SU-DHL-6 (cell line): ENCODE measurements around the gene SREBF1.

ENCODE experiments used
- H2AFZ ChIP-seq: fragments of 200-600 bp; sonication (generic); 2 replicates; pipeline ENCODE4 v1.6.1; 2014; ENCODE audit warnings: low read depth, mild to moderate bottlenecking, moderate library complexity, mixed read lengths, antibody characterized with exemption, low read length; ENCODE audit not compliant: severe bottlenecking
- H3F3A ChIP-seq: fragments of 200-600 bp; shearing (Covaris generic); 2 replicates; pipeline ENCODE4 v1.6.0; 2016; ENCODE audit warnings: antibody characterized with exemption, mild to moderate bottlenecking; ENCODE audit not compliant: insufficient read depth
- H3K27ac ChIP-seq: fragments of 200-600 bp; sonication (generic); 2 replicates; pipeline ENCODE4 v1.5.1; 2016; ENCODE audit warnings: low read depth, mild to moderate bottlenecking, low read length, moderate library complexity, mixed read lengths
- H3K27me3 ChIP-seq: fragments of 200-600 bp; sonication (generic), shearing (Covaris generic); 2 replicates; pipeline ENCODE4 v1.6.0; 2014; ENCODE audit warnings: mild to moderate bottlenecking, low read length
- H3K36me3 ChIP-seq: fragments of 200-600 bp; sonication (generic); 2 replicates; pipeline ENCODE4 v1.6.1; 2014; ENCODE audit warnings: mild to moderate bottlenecking, low read length, mixed read lengths
- H3K4me2 ChIP-seq: fragments of 300-600, 200-600 bp; shearing (Covaris generic), sonication (generic); 2 replicates; pipeline ENCODE4 v1.6.0; 2014; ENCODE audit warnings: low read length, low read depth, mild to moderate bottlenecking; ENCODE audit not compliant: poor library complexity, severe bottlenecking
- H3K4me3 ChIP-seq: fragments of 200-600 bp; sonication (generic); 2 replicates; pipeline ENCODE4 v1.5.1; 2014; ENCODE audit warnings: antibody characterized with exemption, low read length, mild to moderate bottlenecking, mixed read lengths; ENCODE audit not compliant: insufficient read depth, poor library complexity, severe bottlenecking
- H3K79me2 ChIP-seq: fragments of 200-600 bp; sonication (generic); 2 replicates; pipeline ENCODE4 v1.6.1; 2014; ENCODE audit warnings: mild to moderate bottlenecking, low read length, moderate library complexity; ENCODE audit not compliant: insufficient read depth
- H3K9ac ChIP-seq: fragments of 200-600 bp; sonication (generic); 2 replicates; pipeline ENCODE4 v1.7.0; 2014; ENCODE audit warnings: mild to moderate bottlenecking, low read length
- H3K9me2 ChIP-seq: fragments of 200-600 bp; sonication (generic); replicated peaks from 2 replicates; pipeline ENCODE4 v1.6.1; 2014; ENCODE audit warnings: low read length; ENCODE audit not compliant: insufficient read depth
- H3K9me3 ChIP-seq: fragments of 200-600 bp; sonication (generic); 2 replicates; pipeline ENCODE4 v1.6.1; 2014; ENCODE audit warnings: low read length, mixed read lengths; ENCODE audit not compliant: insufficient read depth
- H4K20me1 ChIP-seq: fragments of 200-600 bp; sonication (generic); 2 replicates; pipeline ENCODE4 v1.6.1; 2014; ENCODE audit warnings: low read depth, mild to moderate bottlenecking, antibody characterized with exemption, low read length, moderate library complexity, mixed read lengths
- CTCF ChIP-seq: fragments of 200-600 bp; sonication (generic); IDR thresholded peaks from one replicate; pipeline ENCODE4 v1.5.1; 2017; ENCODE audit warnings: antibody characterized with exemption, mild to moderate bottlenecking, low read length, moderate library complexity; ENCODE audit not compliant: insufficient read depth, poor library complexity, severe bottlenecking
- EZH2phosphoT487 ChIP-seq: fragments of 200-600 bp; sonication (generic), shearing (Covaris generic); conservative IDR thresholded peaks from 2 replicates; pipeline ENCODE4 v1.6.1; 2018; ENCODE audit warnings: mild to moderate bottlenecking, antibody characterized with exemption, low read length, moderate library complexity, mixed read lengths

The SREBF1 gene

GRCh38 chr17:17790637-17791464 is 45.9 kb downstream of the SREBF1 start:
- Histone ChIP-seq H3K9me2 (no peaks in the 10 kb centered on the region), H3K4me3 (no peak overlapping the region), H4K20me1 (no peaks in the 10 kb centered on the region), H3F3A (no peaks in the 10 kb centered on the region), H3K4me2 (no peak overlapping the region), H3K27ac (no peak overlapping the region), H3K27me3 (no peaks in the 10 kb centered on the region), H3K79me2 (no peaks in the 10 kb centered on the region), H3K36me3 (no peaks in the 10 kb centered on the region), H3K9me3 (no peaks in the 10 kb centered on the region), H3K9ac (no peak overlapping the region), H2AFZ (no peak overlapping the region)
- TF ChIP-seq CTCF (no peak), EZH2phosphoT487 (no peak)

- no peak overlapping the region for H3K4me2 ChIP-seq
- no peaks in the 10 kb centered on the region for H3K27me3 ChIP-seq
- H3K79me2 ChIP-seq, result no peaks in the 10 kb centered on the region
- H3K9ac ChIP-seq, result no peak overlapping the region
- no peak overlapping the region for H3K27ac ChIP-seq
- H3K36me3 ChIP-seq, result no peaks in the 10 kb centered on the region
- TF ChIP-seq EZH2phosphoT487 (no peak), CTCF (no peak)
- H4K20me1 ChIP-seq, result no peaks in the 10 kb centered on the region
- H3K9me2 ChIP-seq, result no peaks in the 10 kb centered on the region
- no peak overlapping the region for H3K4me3 ChIP-seq
- H2AFZ ChIP-seq, result no peak overlapping the region
- H3F3A ChIP-seq, result 0 out of 2 replicates have a peak, but pooled peaks cover 4% of the 10 kb centered on the region
- no peaks in the 10 kb centered on the region for H3K9me3 ChIP-seq
These were observed 46.8 kb downstream of the SREBF1 start for GRCh38 chr17:17789828-17790636.

- no peaks in the 10 kb centered on the region for H3K9me3 ChIP-seq
- H4K20me1 ChIP-seq, result no peaks in the 10 kb centered on the region
- H3K9ac ChIP-seq, result no peak overlapping the region
- no peaks in the 10 kb centered on the region for H3K36me3 ChIP-seq
- no peaks in the 10 kb centered on the region for H3K9me2 ChIP-seq
- H3K4me3 ChIP-seq, result no peak overlapping the region
- no peak for TF ChIP-seq EZH2phosphoT487
- no peak for TF ChIP-seq CTCF
- no peaks in the 10 kb centered on the region for H3K79me2 ChIP-seq
- no peak overlapping the region for H2AFZ ChIP-seq
- 0 out of 2 replicates have a peak, but pooled peaks cover 8% of the 10 kb centered on the region for H3F3A ChIP-seq
- no peak overlapping the region for H3K27ac ChIP-seq
- H3K27me3 ChIP-seq, result no peaks in the 10 kb centered on the region
- H3K4me2 ChIP-seq, result no peak overlapping the region
These were observed 47.4 kb downstream of the SREBF1 start for GRCh38 chr17:17789410-17789809.
